ENCODE data around the gene OR6C70. TPM values are rescaled to one million over a fixed set of nuclear protein-coding genes. Genes with fewer than 3 reads are reported as not detected.

OR6C70 gene
- not detected in 2 replicates for polyA plus RNA-seq (2012; rRNA removed)
- not detected in 2 replicates for polyA plus RNA-seq (2012; cell fraction: cytosol; rRNA removed)
- polyA plus RNA-seq (2012; cell fraction: nucleus; rRNA removed), result not detected in 2 replicates

DNA sequence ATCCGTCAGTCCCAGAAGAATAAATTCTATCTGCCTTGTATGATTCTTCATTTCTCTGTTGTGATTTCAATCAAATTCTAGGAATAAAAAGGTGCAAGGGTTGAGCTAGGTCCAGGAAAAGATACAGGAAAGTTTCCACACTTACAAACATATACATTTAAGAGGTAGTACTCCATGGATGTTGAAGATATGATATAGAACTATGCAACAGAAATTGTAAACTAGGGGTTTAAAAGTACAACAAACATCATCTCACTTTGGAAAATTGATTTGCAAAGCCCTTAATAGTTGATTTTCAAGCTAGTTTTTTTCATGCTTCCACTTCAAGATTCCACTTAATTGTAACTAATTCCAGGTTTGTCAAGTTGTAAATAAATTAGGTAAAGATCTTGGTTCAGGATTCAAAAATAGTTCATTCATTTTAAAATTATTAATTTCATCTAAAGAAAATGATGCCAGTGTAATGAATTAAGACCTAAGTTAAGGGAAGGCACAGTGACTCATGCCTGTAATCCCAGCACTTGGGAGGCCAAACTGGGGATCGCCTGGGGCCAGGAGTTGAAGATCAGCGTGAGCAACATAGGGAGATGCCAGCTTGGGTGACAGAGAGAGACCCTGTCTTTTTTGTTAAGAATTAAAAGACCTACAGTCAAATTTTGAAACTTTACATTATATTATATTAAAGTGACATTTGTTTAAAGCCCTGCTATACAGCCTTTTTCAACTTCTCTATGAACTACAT, at the start of gene OR6C70:
Gene OR6C70, minus strand, starts transcription at position 51 of the 742 bp plus-strand sequence. Its CDS starts 0 bp downstream, at position 51.
- H3K9ac ChIP-seq, result no peak within 1 kb of the TSS
- CTCF ChIA-PET, result no interaction called here
- no peaks in the 10 kb centered on the region for H4K20me1 ChIP-seq (ENCODE audit: insufficient read depth)
- H3K79me2 ChIP-seq (ENCODE audit: insufficient read depth), result no peaks in the 10 kb centered on the region
- no peak within 1 kb of the TSS for H3K27ac ChIP-seq (ENCODE audit: low read depth in 2 of 2, low read length in 1 of 2)
- no peaks in the 10 kb centered on the region for H3F3A ChIP-seq (replicated peaks; ENCODE audit: insufficient read depth)
- no peak within 1 kb of the TSS for H3K4me3 ChIP-seq (ENCODE audit: low read depth in 2 of 2, low read length in 1 of 2)
- no peaks in the 10 kb centered on the region for H3K4me1 ChIP-seq (ENCODE audit: control insufficient read depth in 1 of 2, insufficient read depth in 2 of 2, low read depth in 1 of 2, low read length in 1 of 2)
- H2AFZ ChIP-seq (ENCODE audit: low read depth), result no peak within 1 kb of the TSS
- no peaks in the 10 kb centered on the region; the same call in 1 of the 2 replicates for H3K27me3 ChIP-seq (ENCODE audit: insufficient read depth)
- H3K9me3 ChIP-seq, result no peaks in the 10 kb centered on the region
- no peak within 1 kb of the TSS for H3K4me2 ChIP-seq
- H3K36me3 ChIP-seq (replicated peaks in 1 of 2; ENCODE audit: control insufficient read depth in 1 of 2, insufficient read depth in 2 of 2, low read length in 1 of 2), result no peaks in the 10 kb centered on the region
- POLR2A ChIA-PET, result no interaction called here
- no peaks in the 10 kb centered on the region for H3K9me2 ChIP-seq
- 0% methylated on average over 3 of the region's 3 CpGs for WGBS (ENCODE audit: low lambda C conversion rate)
- TF ChIP-seq GATA2 (CRISPR knock-in tag; IDR thresholded peaks at IDR 0.05), result no peak
- TF ChIP-seq CHD2 (IDR thresholded peaks at IDR 0.05; ENCODE audit: low read length, partially characterized antibody), result no peak
- TF ChIP-seq GABPA (IDR thresholded peaks at IDR 0.05; ENCODE audit: low read depth), result no peak
- no peak for TF ChIP-seq SIN3A (IDR thresholded peaks at IDR 0.05; ENCODE audit: borderline replicate concordance, low read depth, low read length)
- TF ChIP-seq TAF1 (IDR thresholded peaks at IDR 0.05; ENCODE audit: borderline replicate concordance, low read depth, low read length), result no peak
- no peak for TF ChIP-seq POLR2AphosphoS5 (IDR thresholded peaks at IDR 0.05; ENCODE audit: low read depth, low read length)
- TF ChIP-seq, protein P1, sequence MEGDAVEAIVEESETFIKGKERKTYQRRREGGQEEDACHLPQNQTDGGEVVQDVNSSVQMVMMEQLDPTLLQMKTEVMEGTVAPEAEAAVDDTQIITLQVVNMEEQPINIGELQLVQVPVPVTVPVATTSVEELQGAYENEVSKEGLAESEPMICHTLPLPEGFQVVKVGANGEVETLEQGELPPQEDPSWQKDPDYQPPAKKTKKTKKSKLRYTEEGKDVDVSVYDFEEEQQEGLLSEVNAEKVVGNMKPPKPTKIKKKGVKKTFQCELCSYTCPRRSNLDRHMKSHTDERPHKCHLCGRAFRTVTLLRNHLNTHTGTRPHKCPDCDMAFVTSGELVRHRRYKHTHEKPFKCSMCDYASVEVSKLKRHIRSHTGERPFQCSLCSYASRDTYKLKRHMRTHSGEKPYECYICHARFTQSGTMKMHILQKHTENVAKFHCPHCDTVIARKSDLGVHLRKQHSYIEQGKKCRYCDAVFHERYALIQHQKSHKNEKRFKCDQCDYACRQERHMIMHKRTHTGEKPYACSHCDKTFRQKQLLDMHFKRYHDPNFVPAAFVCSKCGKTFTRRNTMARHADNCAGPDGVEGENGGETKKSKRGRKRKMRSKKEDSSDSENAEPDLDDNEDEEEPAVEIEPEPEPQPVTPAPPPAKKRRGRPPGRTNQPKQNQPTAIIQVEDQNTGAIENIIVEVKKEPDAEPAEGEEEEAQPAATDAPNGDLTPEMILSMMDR (IDR thresholded peaks at IDR 0.05), result no peak
- no peak for TF ChIP-seq ELF1 (IDR thresholded peaks at IDR 0.05)
- TF ChIP-seq, protein P2, sequence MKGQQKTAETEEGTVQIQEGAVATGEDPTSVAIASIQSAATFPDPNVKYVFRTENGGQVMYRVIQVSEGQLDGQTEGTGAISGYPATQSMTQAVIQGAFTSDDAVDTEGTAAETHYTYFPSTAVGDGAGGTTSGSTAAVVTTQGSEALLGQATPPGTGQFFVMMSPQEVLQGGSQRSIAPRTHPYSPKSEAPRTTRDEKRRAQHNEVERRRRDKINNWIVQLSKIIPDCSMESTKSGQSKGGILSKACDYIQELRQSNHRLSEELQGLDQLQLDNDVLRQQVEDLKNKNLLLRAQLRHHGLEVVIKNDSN (IDR thresholded peaks at IDR 0.05; ENCODE audit: borderline replicate concordance, low read depth), result no peak
- TF ChIP-seq, protein P3, sequence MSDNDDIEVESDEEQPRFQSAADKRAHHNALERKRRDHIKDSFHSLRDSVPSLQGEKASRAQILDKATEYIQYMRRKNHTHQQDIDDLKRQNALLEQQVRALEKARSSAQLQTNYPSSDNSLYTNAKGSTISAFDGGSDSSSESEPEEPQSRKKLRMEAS (IDR thresholded peaks at IDR 0.05; ENCODE audit: low read depth), result no peak
- TF ChIP-seq RCOR1 (IDR thresholded peaks at IDR 0.05; ENCODE audit: low read length), result no peak
- DNase-seq, result no peak

DNA sequence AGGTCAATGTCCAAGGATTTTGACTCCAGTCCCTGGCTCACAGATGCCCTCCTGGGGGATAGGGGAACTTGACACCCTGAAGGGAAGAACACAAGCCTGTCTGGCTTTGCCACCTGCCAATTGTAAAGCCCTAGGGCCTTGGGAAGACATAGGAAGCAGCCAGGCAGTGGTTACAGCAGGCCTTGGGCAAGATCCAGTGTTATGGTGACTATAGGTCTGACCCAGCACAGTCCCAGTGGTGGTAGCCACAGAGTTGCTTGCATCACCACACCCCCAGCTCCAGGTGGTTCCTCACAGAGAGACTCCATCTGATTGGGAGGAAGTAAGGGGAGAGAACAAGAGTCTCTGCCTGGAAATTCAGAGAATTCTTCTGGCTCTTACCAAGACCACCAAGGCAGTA, 46.5 kb upstream of the OR6C70 start:
- Histone ChIP-seq H3K79me2 (ENCODE audit: insufficient read depth) (no peaks in the 10 kb centered on the region), H3K36me3 (replicated peaks in 1 of 2; ENCODE audit: control insufficient read depth in 1 of 2, insufficient read depth in 2 of 2, low read length in 1 of 2) (no peaks in the 10 kb centered on the region), H3K4me1 (ENCODE audit: control insufficient read depth in 1 of 2, insufficient read depth in 2 of 2, low read depth in 1 of 2, low read length in 1 of 2) (no peaks in the 10 kb centered on the region), H3K4me2 (no peak overlapping the region), H2AFZ (ENCODE audit: low read depth) (no peak overlapping the region), H3F3A (replicated peaks; ENCODE audit: insufficient read depth) (no peaks in the 10 kb centered on the region), H4K20me1 (ENCODE audit: insufficient read depth) (no peaks in the 10 kb centered on the region), H3K4me3 (ENCODE audit: low read depth in 2 of 2, low read length in 1 of 2) (no peak overlapping the region), H3K27me3 (ENCODE audit: insufficient read depth) (no peaks in the 10 kb centered on the region), H3K27ac (ENCODE audit: low read depth in 2 of 2, low read length in 1 of 2) (no peak overlapping the region), H3K9me3 (no peaks in the 10 kb centered on the region), H3K9ac (no peak overlapping the region), H3K9me2 (no peaks in the 10 kb centered on the region)
- CTCF ChIA-PET, result no interaction called here
- DNase-seq, result no peak
- POLR2A ChIA-PET, result no interaction called here
- TF ChIP-seq, protein P4, sequence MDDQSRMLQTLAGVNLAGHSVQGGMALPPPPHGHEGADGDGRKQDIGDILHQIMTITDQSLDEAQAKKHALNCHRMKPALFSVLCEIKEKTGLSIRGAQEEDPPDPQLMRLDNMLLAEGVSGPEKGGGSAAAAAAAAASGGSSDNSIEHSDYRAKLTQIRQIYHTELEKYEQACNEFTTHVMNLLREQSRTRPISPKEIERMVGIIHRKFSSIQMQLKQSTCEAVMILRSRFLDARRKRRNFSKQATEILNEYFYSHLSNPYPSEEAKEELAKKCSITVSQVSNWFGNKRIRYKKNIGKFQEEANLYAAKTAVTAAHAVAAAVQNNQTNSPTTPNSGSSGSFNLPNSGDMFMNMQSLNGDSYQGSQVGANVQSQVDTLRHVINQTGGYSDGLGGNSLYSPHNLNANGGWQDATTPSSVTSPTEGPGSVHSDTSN (IDR thresholded peaks at IDR 0.05), result no peak
- TF ChIP-seq, protein P1 (IDR thresholded peaks at IDR 0.05), result no peak
- TF ChIP-seq RCOR1 (IDR thresholded peaks at IDR 0.05; ENCODE audit: low read length), result no peak
- TF ChIP-seq GATA2 (CRISPR knock-in tag; IDR thresholded peaks at IDR 0.05), result no peak
- TF ChIP-seq CHD2 (IDR thresholded peaks at IDR 0.05; ENCODE audit: low read length, partially characterized antibody), result no peak
- no peak for TF ChIP-seq FOXJ3 (CRISPR knock-in tag; IDR thresholded peaks at IDR 0.05)
- no peak for TF ChIP-seq RXRA (IDR thresholded peaks at IDR 0.05; ENCODE audit: borderline replicate concordance, low read depth)
- no peak for TF ChIP-seq MXI1 (IDR thresholded peaks at IDR 0.05; ENCODE audit: low read depth, low read length)
- no peak for TF ChIP-seq RFX5 (IDR thresholded peaks at IDR 0.05; ENCODE audit: low read length)
- TF ChIP-seq FOSL2 (IDR thresholded peaks at IDR 0.05; ENCODE audit: borderline replicate concordance, low read depth), result no peak
- TF ChIP-seq, protein P3 (IDR thresholded peaks at IDR 0.05; ENCODE audit: low read depth), result no peak
- TF ChIP-seq TEAD4 (IDR thresholded peaks at IDR 0.05; ENCODE audit: borderline replicate concordance, insufficient read depth), result no peak

Data from SK-N-SH (cell line).